ENCODE data around the gene NAPSA. TPM values are rescaled to one million over a fixed set of nuclear protein-coding genes. Genes with fewer than 3 reads are reported as not detected.

Gene NAPSA
- total and polyA plus RNA-seq, 2 donors = 0.94 to 6.4 TPM

- peaks cover 0 to 3% of the 10 kb centered on the region in 2 donors for H3K9me3 ChIP-seq (ENCODE audit: control insufficient read depth in 2 of 2, insufficient read depth in 1 of 2, low read length in 1 of 2)
- WGBS = 65% methylated on average over 16 of the region's 16 CpGs
- no peak overlapping the region for H3K27ac ChIP-seq (ENCODE audit: low read depth in 1 of 2, low read length in 1 of 2)
- no peaks in the 10 kb centered on the region for H3K36me3 ChIP-seq (ENCODE audit: control insufficient read depth in 2 of 2, insufficient read depth in 2 of 2, low read length in 1 of 2)
- H3K27me3 ChIP-seq (ENCODE audit: control insufficient read depth in 2 of 2, insufficient read depth in 1 of 2, low read length in 1 of 2) = peaks cover 35 to 46% of the 10 kb centered on the region in 2 donors
- DNase-seq (ENCODE audit: low read depth in 6 of 9, low spot score in 9 of 9) = no peak
- H3K4me1 ChIP-seq (ENCODE audit: control insufficient read depth in 2 of 2, insufficient read depth in 2 of 2, low read length in 2 of 2) = no peaks in the 10 kb centered on the region
- H3K4me3 ChIP-seq (ENCODE audit: low read length in 2 of 2) = no peak overlapping the region
Observed at GRCh38 chr19:50309396-50310125, 55.9 kb downstream of the NAPSA start.

- peaks cover 29 to 41% of the 10 kb centered on the region in 2 donors for H3K27me3 ChIP-seq (ENCODE audit: control insufficient read depth in 2 of 2, insufficient read depth in 1 of 2, low read length in 1 of 2)
- H3K36me3 ChIP-seq (ENCODE audit: control insufficient read depth in 2 of 2, insufficient read depth in 2 of 2, low read length in 1 of 2) = no peaks in the 10 kb centered on the region
- no peaks in the 10 kb centered on the region for H3K4me1 ChIP-seq (ENCODE audit: control insufficient read depth in 2 of 2, insufficient read depth in 2 of 2, low read length in 2 of 2)
- H3K9me3 ChIP-seq (ENCODE audit: control insufficient read depth in 2 of 2, insufficient read depth in 1 of 2, low read length in 1 of 2) = no peaks in the 10 kb centered on the region
- 93% methylated on average over 21 of the region's 21 CpGs for WGBS
- no peak overlapping the region for H3K27ac ChIP-seq (ENCODE audit: low read depth in 1 of 2, low read length in 1 of 2)
- no peak for DNase-seq (ENCODE audit: low read depth in 6 of 9, low spot score in 9 of 9)
- no peak overlapping the region for H3K4me3 ChIP-seq (ENCODE audit: low read length in 2 of 2)
Observed at GRCh38 chr19:50308991-50309390, 56.4 kb downstream of the NAPSA start.

Other genes with a start within 250 kb of the NAPSA start
- not detected for gene IZUMO2, start 202.4 kb downstream of the NAPSA start, total RNA-seq
- not detected for gene IZUMO2, start 202.4 kb downstream of the NAPSA start, polyA plus RNA-seq
- 1.6 TPM for gene MYH14, start 162.0 kb downstream of the NAPSA start, total RNA-seq
- gene MYH14, start 162.0 kb downstream of the NAPSA start, polyA plus RNA-seq = 16.2 TPM
- gene KCNC3, start 36.3 kb downstream of the NAPSA start, total RNA-seq = 0.47 TPM
- 6.8 TPM for gene KCNC3, start 36.3 kb downstream of the NAPSA start, polyA plus RNA-seq
- gene NR1H2, start 10.8 kb upstream of the NAPSA start, total RNA-seq = 27.9 TPM
- gene NR1H2, start 10.8 kb upstream of the NAPSA start, polyA plus RNA-seq = 57.2 TPM
- gene POLD1, start 18.7 kb upstream of the NAPSA start, total RNA-seq = 61.8 TPM
- 39.5 TPM for gene POLD1, start 18.7 kb upstream of the NAPSA start, polyA plus RNA-seq
- gene SPIB, start 53.3 kb upstream of the NAPSA start, total RNA-seq = 8.1 TPM
- 14.8 TPM for gene SPIB, start 53.3 kb upstream of the NAPSA start, polyA plus RNA-seq
- 7.0 TPM for gene MYBPC2, start 67.3 kb upstream of the NAPSA start, total RNA-seq
- gene MYBPC2, start 67.3 kb upstream of the NAPSA start, polyA plus RNA-seq = 1.8 TPM
- 49.9 TPM for gene EMC10, start 110.9 kb upstream of the NAPSA start, total RNA-seq
- 62.6 TPM for gene EMC10, start 110.9 kb upstream of the NAPSA start, polyA plus RNA-seq
- 2.9 TPM for gene GARIN5A, start 111.2 kb upstream of the NAPSA start, total RNA-seq
- 3.4 TPM for gene GARIN5A, start 111.2 kb upstream of the NAPSA start, polyA plus RNA-seq
- 15.9 TPM for gene JOSD2, start 145.6 kb upstream of the NAPSA start, total RNA-seq
- gene JOSD2, start 145.6 kb upstream of the NAPSA start, polyA plus RNA-seq = 51.2 TPM
- 0.57 TPM for gene ASPDH, start 148.3 kb upstream of the NAPSA start, total RNA-seq
- 0.50 TPM for gene ASPDH, start 148.3 kb upstream of the NAPSA start, polyA plus RNA-seq
- gene LRRC4B, start 202.8 kb upstream of the NAPSA start, total RNA-seq = 0.52 TPM
- gene LRRC4B, start 202.8 kb upstream of the NAPSA start, polyA plus RNA-seq = 0.57 TPM